Activated CD4-positive, alpha-beta T cell treated with anti-CD3 and anti-CD28 coated beads, Interleukin-2, Interleukin-6, amounts not matched to agents 100 ng/mL and 50 ng/mL, durations not matched to agents 16 hours and 8 hours (primary cell): ENCODE data around the gene SYTL5.
"Not testable (repeated sequence)": the region's sequence is repeated elsewhere in the genome, so short reads cannot be mapped to it uniquely, and the experiment has no call there.

Experiments
- DNase-seq: peaks from one replicate; pipeline ENCODE4 v3.0.0-alpha.2; 2020

SYTL5 gene

GRCh38 chrX:38006291-38006690, at the start of gene SYTL5:
TSS of gene SYTL5 (plus strand) at chrX:38006553. CDS start at chrX:38033890, 27,337 bp downstream.
- DNase-seq: no peak

GRCh38 chrX:37958525-37959211, 47.7 kb upstream of the SYTL5 start:
- no peak for DNase-seq

GRCh38 chrX:37959212-37960021, 46.9 kb upstream of the SYTL5 start:
- DNase-seq: no peak

- DNase-seq: no peak
Measured at GRCh38 chrX:37961118-37961517, 45.2 kb upstream of the SYTL5 start.

GRCh38 chrX:37967714-37968113, 38.6 kb upstream of the SYTL5 start:
- DNase-seq: no peak

- no peak for DNase-seq
Measured at GRCh38 chrX:37975421-37975820, 30.9 kb upstream of the SYTL5 start.

- no peak for DNase-seq
Measured at GRCh38 chrX:37976153-37976552, 30.2 kb upstream of the SYTL5 start.

- no peak for DNase-seq
Measured at GRCh38 chrX:37984880-37985279, 21.5 kb upstream of the SYTL5 start.

GRCh38 chrX:37986893-37987292, 19.5 kb upstream of the SYTL5 start:
- no peak for DNase-seq

- no peak for DNase-seq
Measured at GRCh38 chrX:37989304-37989703, 17.0 kb upstream of the SYTL5 start.

- not testable (repeated sequence) for DNase-seq
Measured at GRCh38 chrX:37991303-37991702, 15.1 kb upstream of the SYTL5 start.

- DNase-seq: no peak
Measured at GRCh38 chrX:37993176-37993575, 13.2 kb upstream of the SYTL5 start.

- no peak for DNase-seq
Measured at GRCh38 chrX:37993837-37994619, 12.3 kb upstream of the SYTL5 start.

- DNase-seq: peak; percentile 5
Measured at GRCh38 chrX:37995428-37995827, 10.9 kb upstream of the SYTL5 start.

GRCh38 chrX:37997096-37997495, 9.3 kb upstream of the SYTL5 start:
- DNase-seq: no peak

GRCh38 chrX:37998586-37999262, 7.6 kb upstream of the SYTL5 start:
- no peak for DNase-seq

GRCh38 chrX:38000706-38001105, 5.6 kb upstream of the SYTL5 start:
- no peak for DNase-seq

- no peak for DNase-seq
Measured at GRCh38 chrX:38004046-38004445, 2.3 kb upstream of the SYTL5 start.

- no peak for DNase-seq
Measured at GRCh38 chrX:38006778-38007177, 425 bp downstream of the SYTL5 start.

GRCh38 chrX:38008658-38009057, 2.3 kb downstream of the SYTL5 start:
- no peak for DNase-seq

GRCh38 chrX:38009641-38010040, 3.3 kb downstream of the SYTL5 start:
- no peak for DNase-seq

GRCh38 chrX:38018766-38019425, 12.5 kb downstream of the SYTL5 start:
- no peak for DNase-seq
